ENCODE data around the gene RBM24. TPM values are rescaled to one million over a fixed set of nuclear protein-coding genes. Genes with fewer than 3 reads are reported as not detected.
"Not testable (repeated sequence)": the region's sequence is repeated elsewhere in the genome, so short reads cannot be mapped to it uniquely, and the experiment has no call there.

RBM24 gene
- polyA plus RNA-seq, 6 donors from 2014 or later, result not detected

- peaks cover 0 to 13% (median 0%) of the 10 kb centered on the region in 7 donors for H3K9me3 Mint-ChIP-seq
- no peaks in the 10 kb centered on the region for H3K36me3 Mint-ChIP-seq
- H3K27ac Mint-ChIP-seq, result no peak overlapping the region
- H3K4me3 Mint-ChIP-seq, result no peak overlapping the region
- no peak for ATAC-seq (ENCODE audit: low read depth in 2 of 2)
- H3K27me3 Mint-ChIP-seq, result peaks cover 4 to 14% (median 7%) of the 10 kb centered on the region in 3 donors
- no peaks in the 10 kb centered on the region for H3K4me1 Mint-ChIP-seq
- no peak for DNase-seq
These were observed 17.1 kb downstream of the RBM24 start for GRCh38 chr6:17298257-17298656.

GRCh38 chr6:17299222-17299621 lies 18.1 kb downstream of the RBM24 start:
- Mint-ChIP-seq H3K27me3 (peaks cover 4 to 14% (median 7%) of the 10 kb centered on the region in 3 donors), H3K27ac (no peak overlapping the region)
- ATAC-seq (ENCODE audit: low read depth in 2 of 2), result no peak

GRCh38 chr6:17299750-17300149 lies 18.6 kb downstream of the RBM24 start:
- Mint-ChIP-seq H3K9me3 (peaks cover 0 to 13% (median 0%) of the 10 kb centered on the region in 7 donors), H3K36me3 (no peaks in the 10 kb centered on the region)
- no peak for ATAC-seq (ENCODE audit: low read depth in 2 of 2)

More at GRCh38 chr6:17299222-17299621, 18.1 kb downstream of the RBM24 start:
- H3K9me3 Mint-ChIP-seq, result peaks cover 0 to 13% (median 0%) of the 10 kb centered on the region in 7 donors
- H3K36me3 Mint-ChIP-seq, result no peaks in the 10 kb centered on the region
- no peaks in the 10 kb centered on the region for H3K4me1 Mint-ChIP-seq
- H3K4me3 Mint-ChIP-seq, result no peak overlapping the region
- DNase-seq, result no peak

GRCh38 chr6:17300637-17301036 lies 19.5 kb downstream of the RBM24 start:
- Mint-ChIP-seq H3K27me3 (peaks cover 4 to 10% (median 7%) of the 10 kb centered on the region in 3 donors), H3K4me3 (no peak overlapping the region), H3K27ac (no peak overlapping the region), H3K36me3 (no peaks in the 10 kb centered on the region), H3K9me3 (peaks cover 0 to 13% (median 0%) of the 10 kb centered on the region in 7 donors), H3K4me1 (no peaks in the 10 kb centered on the region)
- DNase-seq (no peak), ATAC-seq (ENCODE audit: low read depth in 2 of 2) (no peak)

More at GRCh38 chr6:17299750-17300149, 18.6 kb downstream of the RBM24 start:
- H3K4me1 Mint-ChIP-seq, result no peaks in the 10 kb centered on the region
- no peak overlapping the region for H3K4me3 Mint-ChIP-seq
- H3K27ac Mint-ChIP-seq, result no peak overlapping the region
- no peak for DNase-seq
- H3K27me3 Mint-ChIP-seq, result peaks cover 4 to 14% (median 7%) of the 10 kb centered on the region in 3 donors

GRCh38 chr6:17303444-17303843 lies 22.3 kb downstream of the RBM24 start:
- no peaks in the 10 kb centered on the region for H3K36me3 Mint-ChIP-seq

GRCh38 chr6:17305219-17306001 lies 24.2 kb downstream of the RBM24 start:
- Mint-ChIP-seq H3K9me3 (peaks cover 0 to 9% (median 2%) of the 10 kb centered on the region in 7 donors), H3K4me3 (no peak overlapping the region), H3K36me3 (no peaks in the 10 kb centered on the region), H3K4me1 (no peaks in the 10 kb centered on the region), H3K27me3 (peaks cover 0 to 9% (median 4%) of the 10 kb centered on the region in 3 donors), H3K27ac (no peak overlapping the region)
- ATAC-seq (ENCODE audit: low read depth in 2 of 2), result no peak
- DNase-seq, result no peak

More at GRCh38 chr6:17303444-17303843, 22.3 kb downstream of the RBM24 start:
- no peak overlapping the region for H3K4me3 Mint-ChIP-seq
- DNase-seq, result no peak
- no peaks in the 10 kb centered on the region for H3K4me1 Mint-ChIP-seq
- peaks cover 0 to 10% (median 1%) of the 10 kb centered on the region in 3 donors for H3K27me3 Mint-ChIP-seq
- H3K27ac Mint-ChIP-seq, result no peak overlapping the region
- ATAC-seq (ENCODE audit: low read depth in 2 of 2), result no peak
- H3K9me3 Mint-ChIP-seq, result peaks cover 0 to 13% (median 0%) of the 10 kb centered on the region in 7 donors

GRCh38 chr6:17311595-17312311 lies 30.6 kb downstream of the RBM24 start:
- DNase-seq, result no peak
- no peak overlapping the region for H3K27ac Mint-ChIP-seq
- H3K4me3 Mint-ChIP-seq, result no peak overlapping the region
- peaks cover 0 to 10% (median 8%) of the 10 kb centered on the region in 3 donors for H3K27me3 Mint-ChIP-seq
- no peaks in the 10 kb centered on the region for H3K4me1 Mint-ChIP-seq
- peaks cover 0 to 8% (median 5%) of the 10 kb centered on the region in 7 donors for H3K9me3 Mint-ChIP-seq
- no peak for ATAC-seq (ENCODE audit: low read depth in 2 of 2)
- H3K36me3 Mint-ChIP-seq, result no peaks in the 10 kb centered on the region

- not testable (repeated sequence) for DNase-seq; H3K36me3 Mint-ChIP-seq; H3K27ac Mint-ChIP-seq; H3K4me1 Mint-ChIP-seq; H3K4me3 Mint-ChIP-seq; H3K9me3 Mint-ChIP-seq; ATAC-seq (ENCODE audit: low read depth in 2 of 2)
- H3K27me3 Mint-ChIP-seq, result peaks cover 0 to 10% (median 8%) of the 10 kb centered on the region in 3 donors
These were observed 32.1 kb downstream of the RBM24 start for GRCh38 chr6:17313238-17313637.

- H3K9me3 Mint-ChIP-seq, result peaks cover 0 to 9% (median 5%) of the 10 kb centered on the region in 7 donors
- DNase-seq (no peak), ATAC-seq (ENCODE audit: low read depth in 2 of 2) (no peak)
- no peak overlapping the region for H3K27ac Mint-ChIP-seq
- no peaks in the 10 kb centered on the region for H3K4me1 Mint-ChIP-seq
- H3K27me3 Mint-ChIP-seq, result peaks cover 0 to 8% (median 6%) of the 10 kb centered on the region in 3 donors
- H3K4me3 Mint-ChIP-seq, result no peak overlapping the region
- no peaks in the 10 kb centered on the region for H3K36me3 Mint-ChIP-seq
These were observed 32.8 kb downstream of the RBM24 start for GRCh38 chr6:17313971-17314370.

- H3K4me3 Mint-ChIP-seq, result no peak overlapping the region
- H3K4me1 Mint-ChIP-seq, result no peaks in the 10 kb centered on the region
- no peaks in the 10 kb centered on the region for H3K36me3 Mint-ChIP-seq
- H3K27ac Mint-ChIP-seq, result peak overlapping the region in 1 of 6 donors; percentile 83
- peaks cover 0 to 6% (median 4%) of the 10 kb centered on the region in 3 donors for H3K27me3 Mint-ChIP-seq
- DNase-seq, result no peak
- ATAC-seq (ENCODE audit: low read depth in 2 of 2), result no peak
- H3K9me3 Mint-ChIP-seq, result peaks cover 0 to 9% (median 5%) of the 10 kb centered on the region in 7 donors
These were observed 34.1 kb downstream of the RBM24 start for GRCh38 chr6:17315262-17315661.

GRCh38 chr6:17318435-17319165 lies 37.4 kb downstream of the RBM24 start:
- Mint-ChIP-seq H3K9me3 (peaks cover 0 to 8% (median 5%) of the 10 kb centered on the region in 7 donors), H3K27ac (no peak overlapping the region), H3K4me3 (no peak overlapping the region), H3K36me3 (no peaks in the 10 kb centered on the region), H3K27me3 (peaks cover 0 to 4% (median 0%) of the 10 kb centered on the region in 3 donors), H3K4me1 (no peaks in the 10 kb centered on the region)
- no peak for ATAC-seq (ENCODE audit: low read depth in 2 of 2)
- DNase-seq, result no peak

GRCh38 chr6:17320266-17320665 lies 39.1 kb downstream of the RBM24 start:
- not testable (repeated sequence) for H3K4me1 Mint-ChIP-seq; H3K27me3 Mint-ChIP-seq; H3K36me3 Mint-ChIP-seq; H3K9me3 Mint-ChIP-seq; DNase-seq; H3K4me3 Mint-ChIP-seq; H3K27ac Mint-ChIP-seq; ATAC-seq (ENCODE audit: low read depth in 2 of 2)

GRCh38 chr6:17331238-17331637 lies 50.1 kb downstream of the RBM24 start:
- H3K36me3 Mint-ChIP-seq, result no peaks in the 10 kb centered on the region
- no peaks in the 10 kb centered on the region for H3K4me1 Mint-ChIP-seq
- H3K4me3 Mint-ChIP-seq, result no peak overlapping the region
- H3K27me3 Mint-ChIP-seq, result no peaks in the 10 kb centered on the region
- H3K27ac Mint-ChIP-seq, result no peak overlapping the region
- H3K9me3 Mint-ChIP-seq, result peaks cover 7 to 14% (median 11%) of the 10 kb centered on the region in 7 donors
- ATAC-seq (ENCODE audit: low read depth in 2 of 2) (no peak), DNase-seq (no peak)
